ENCODE results near the gene ARL14. TPM values are rescaled to one million over a fixed set of nuclear protein-coding genes. Genes with fewer than 3 reads are reported as not detected.

The ARL14 gene
- total RNA-seq, 2 experiments from 2014 or later, result not detected

DNA sequence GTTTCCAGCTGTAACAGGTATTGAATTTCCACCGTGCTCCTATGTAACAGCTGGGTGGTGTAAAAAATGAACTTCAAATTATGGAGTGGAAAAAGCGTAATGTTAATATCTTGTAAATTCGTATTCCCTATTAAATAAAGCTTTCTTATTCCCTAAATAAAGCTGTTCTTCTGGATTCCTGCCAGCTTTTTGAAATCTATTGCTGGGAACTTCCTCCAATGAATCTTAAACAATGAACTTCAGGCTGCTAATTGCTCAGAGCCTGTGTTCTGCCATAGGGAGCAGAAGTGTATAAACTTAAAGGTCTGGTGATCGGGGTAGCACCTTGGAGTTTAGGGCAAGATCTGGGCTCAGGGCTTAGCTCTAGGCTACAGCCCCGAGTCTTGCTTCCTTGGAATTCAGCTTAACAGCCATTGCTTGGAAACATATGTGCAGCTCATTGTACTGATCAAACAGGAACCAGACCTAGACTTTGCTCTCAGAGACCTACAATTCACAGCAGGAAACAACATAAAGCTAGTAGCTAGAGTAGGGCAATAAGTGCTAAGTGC is 1.4 kb downstream of the ARL14 start:
- H3K9me3 ChIP-seq (ENCODE audit: low read length), result no peaks in the 10 kb centered on the region
- DNase-seq (ENCODE audit: low spot score), result no peak
- no peaks in the 10 kb centered on the region for H4K20me1 ChIP-seq (ENCODE audit: insufficient read depth, low read length)
- no peak overlapping the region for H3K4me2 ChIP-seq (ENCODE audit: low read length)
- no peak overlapping the region for H2AFZ ChIP-seq (ENCODE audit: low read length)
- no peak for TF ChIP-seq EZH2phosphoT487 (IDR thresholded peaks at IDR 0.05; ENCODE audit: borderline replicate concordance, low read depth, low read length)
- TF ChIP-seq, protein P1, sequence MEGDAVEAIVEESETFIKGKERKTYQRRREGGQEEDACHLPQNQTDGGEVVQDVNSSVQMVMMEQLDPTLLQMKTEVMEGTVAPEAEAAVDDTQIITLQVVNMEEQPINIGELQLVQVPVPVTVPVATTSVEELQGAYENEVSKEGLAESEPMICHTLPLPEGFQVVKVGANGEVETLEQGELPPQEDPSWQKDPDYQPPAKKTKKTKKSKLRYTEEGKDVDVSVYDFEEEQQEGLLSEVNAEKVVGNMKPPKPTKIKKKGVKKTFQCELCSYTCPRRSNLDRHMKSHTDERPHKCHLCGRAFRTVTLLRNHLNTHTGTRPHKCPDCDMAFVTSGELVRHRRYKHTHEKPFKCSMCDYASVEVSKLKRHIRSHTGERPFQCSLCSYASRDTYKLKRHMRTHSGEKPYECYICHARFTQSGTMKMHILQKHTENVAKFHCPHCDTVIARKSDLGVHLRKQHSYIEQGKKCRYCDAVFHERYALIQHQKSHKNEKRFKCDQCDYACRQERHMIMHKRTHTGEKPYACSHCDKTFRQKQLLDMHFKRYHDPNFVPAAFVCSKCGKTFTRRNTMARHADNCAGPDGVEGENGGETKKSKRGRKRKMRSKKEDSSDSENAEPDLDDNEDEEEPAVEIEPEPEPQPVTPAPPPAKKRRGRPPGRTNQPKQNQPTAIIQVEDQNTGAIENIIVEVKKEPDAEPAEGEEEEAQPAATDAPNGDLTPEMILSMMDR (conservative IDR thresholded peaks at IDR 0.05; ENCODE audit: low read length), result no peak
- H3K4me1 ChIP-seq (ENCODE audit: insufficient read depth, low read length, poor library complexity, severe bottlenecking), result no peaks in the 10 kb centered on the region
- H3K27ac ChIP-seq (ENCODE audit: low read depth, low read length, poor library complexity, severe bottlenecking), result no peak overlapping the region
- ChIA-PET POLR2A (interaction anchor here (0.6 to 1.0 kb wide), 2 partner anchors 9 to 197 kb away, joined by 3 read pairs; no protein-coding TSS in a partner anchor), CTCF (ENCODE audit: unreplicated experiment) (no interaction called here)
- H3K4me3 ChIP-seq (ENCODE audit: low read depth, low read length, poor library complexity, severe bottlenecking), result no peak overlapping the region
- H3K36me3 ChIP-seq (ENCODE audit: insufficient read depth, low read length), result no peaks in the 10 kb centered on the region
- H3K79me2 ChIP-seq (ENCODE audit: insufficient read depth, low read depth, low read length), result no peaks in the 10 kb centered on the region
- no peaks in the 10 kb centered on the region for H3K9me2 ChIP-seq (ENCODE audit: insufficient read depth, low read length)
- no TSS peak for BruUV-seq (replicated peaks)
- intact Hi-C loops (cut with micrococcal nuclease; ENCODE audit: unreplicated experiment), result no loop called here

DNA sequence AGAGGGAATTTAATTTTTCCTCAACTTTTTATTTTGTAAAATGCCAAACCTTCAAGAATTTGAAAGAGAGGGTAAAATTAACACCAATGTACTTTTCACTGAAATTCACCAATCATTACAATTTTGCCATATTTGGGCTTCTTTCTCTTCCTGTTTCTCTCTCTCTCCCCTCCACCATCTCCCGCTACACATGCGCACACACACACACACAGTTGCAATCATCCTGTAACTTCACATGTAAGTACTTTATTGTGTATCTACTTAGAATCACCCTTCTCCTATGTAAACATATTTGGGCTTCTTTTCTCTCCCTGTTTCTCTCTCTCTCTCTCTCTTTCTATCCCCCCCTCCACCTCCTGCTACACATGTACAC is 7.4 kb downstream of the ARL14 start:
- H2AFZ ChIP-seq (ENCODE audit: low read length), result no peak overlapping the region
- H4K20me1 ChIP-seq (ENCODE audit: insufficient read depth, low read length), result no peaks in the 10 kb centered on the region
- no peak overlapping the region for H3K27ac ChIP-seq (ENCODE audit: low read depth, low read length, poor library complexity, severe bottlenecking)
- no TSS peak for BruUV-seq (replicated peaks)
- no peak for DNase-seq (ENCODE audit: low spot score)
- H3K9me2 ChIP-seq (ENCODE audit: insufficient read depth, low read length), result no peaks in the 10 kb centered on the region
- H3K4me1 ChIP-seq (ENCODE audit: insufficient read depth, low read length, poor library complexity, severe bottlenecking), result no peaks in the 10 kb centered on the region
- CTCF ChIA-PET (ENCODE audit: unreplicated experiment), result no interaction called here
- intact Hi-C loops (cut with micrococcal nuclease; ENCODE audit: unreplicated experiment), result no loop called here
- no peaks in the 10 kb centered on the region for H3K9me3 ChIP-seq (ENCODE audit: low read length)
- TF ChIP-seq, protein P1 (conservative IDR thresholded peaks at IDR 0.05; ENCODE audit: low read length), result no peak
- no peak overlapping the region for H3K4me3 ChIP-seq (ENCODE audit: low read depth, low read length, poor library complexity, severe bottlenecking)
- POLR2A ChIA-PET, result no interaction called here
- no peaks in the 10 kb centered on the region for H3K36me3 ChIP-seq (ENCODE audit: insufficient read depth, low read length)
- H3K4me2 ChIP-seq (ENCODE audit: low read length), result no peak overlapping the region
- no peaks in the 10 kb centered on the region for H3K79me2 ChIP-seq (ENCODE audit: insufficient read depth, low read depth, low read length)

DNA sequence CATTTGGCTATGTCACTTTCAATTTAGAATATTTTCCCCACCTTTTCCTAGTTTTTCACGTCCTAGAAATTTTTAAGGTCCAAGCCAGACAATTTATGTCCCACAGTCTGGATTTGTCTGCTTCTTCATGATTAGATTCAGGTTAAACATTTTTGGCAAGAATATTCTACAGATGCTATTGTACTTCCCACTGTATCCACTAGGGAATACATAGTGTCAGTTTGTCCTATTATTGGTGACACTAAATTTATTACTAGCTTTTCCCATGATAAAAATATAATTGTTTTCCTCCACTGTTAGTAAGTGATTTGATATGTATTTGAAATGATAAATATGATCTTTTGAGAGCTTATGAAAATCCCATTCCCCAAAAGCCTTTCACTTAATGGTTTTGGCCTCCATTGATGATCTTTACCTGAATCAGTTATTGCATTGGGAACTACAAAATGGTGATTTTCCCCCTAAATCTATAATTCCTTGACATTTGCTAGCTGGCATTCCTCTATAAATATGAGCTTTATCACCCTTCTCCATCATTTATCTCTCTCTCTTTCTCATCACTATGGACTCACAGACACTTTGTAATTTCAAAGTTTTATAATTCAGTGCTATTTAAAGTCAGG is 8.3 kb downstream of the ARL14 start:
- no peak overlapping the region for H3K4me2 ChIP-seq (ENCODE audit: low read length)
- no peak overlapping the region for H3K4me3 ChIP-seq (ENCODE audit: low read depth, low read length, poor library complexity, severe bottlenecking)
- no peaks in the 10 kb centered on the region for H3K9me2 ChIP-seq (ENCODE audit: insufficient read depth, low read length)
- no peak overlapping the region for H2AFZ ChIP-seq (ENCODE audit: low read length)
- intact Hi-C loops (cut with micrococcal nuclease; ENCODE audit: unreplicated experiment), result no loop called here
- ChIA-PET CTCF (ENCODE audit: unreplicated experiment) (no interaction called here), POLR2A (interaction anchor here (0.6 kb wide), 1 partner anchor 615 kb away, joined by 4 read pairs; no protein-coding TSS in a partner anchor)
- no peaks in the 10 kb centered on the region for H3K79me2 ChIP-seq (ENCODE audit: insufficient read depth, low read depth, low read length)
- no peaks in the 10 kb centered on the region for H3K36me3 ChIP-seq (ENCODE audit: insufficient read depth, low read length)
- no peaks in the 10 kb centered on the region for H3K4me1 ChIP-seq (ENCODE audit: insufficient read depth, low read length, poor library complexity, severe bottlenecking)
- DNase-seq (ENCODE audit: low spot score), result no peak
- H3K27ac ChIP-seq (ENCODE audit: low read depth, low read length, poor library complexity, severe bottlenecking), result no peak overlapping the region
- TF ChIP-seq, protein P1 (conservative IDR thresholded peaks at IDR 0.05; ENCODE audit: low read length), result peak; percentile 34; the same call in 1 of the 2 replicates
- TF ChIP-seq EZH2phosphoT487 (IDR thresholded peaks at IDR 0.05; ENCODE audit: borderline replicate concordance, low read depth, low read length), result no peak
- H3K9me3 ChIP-seq (ENCODE audit: low read length), result no peaks in the 10 kb centered on the region
- no peaks in the 10 kb centered on the region for H4K20me1 ChIP-seq (ENCODE audit: insufficient read depth, low read length)
- BruUV-seq (replicated peaks), result no TSS peak
